Amniotic epithelial cell (primary cell): Measurements from ENCODE around the gene SFRP5.

ENCODE experiments used
- DNase-seq: peaks from one replicate; pipeline ENCODE4 v3.0.0-alpha.2; 2010; ENCODE audit warnings: low read depth

SFRP5 gene

GRCh38 chr10:97736403-97736901, 35.3 kb downstream of the SFRP5 start:
- DNase-seq = no peak

- no peak for DNase-seq
Observed at GRCh38 chr10:97734021-97734420, 37.8 kb downstream of the SFRP5 start.

DNA sequence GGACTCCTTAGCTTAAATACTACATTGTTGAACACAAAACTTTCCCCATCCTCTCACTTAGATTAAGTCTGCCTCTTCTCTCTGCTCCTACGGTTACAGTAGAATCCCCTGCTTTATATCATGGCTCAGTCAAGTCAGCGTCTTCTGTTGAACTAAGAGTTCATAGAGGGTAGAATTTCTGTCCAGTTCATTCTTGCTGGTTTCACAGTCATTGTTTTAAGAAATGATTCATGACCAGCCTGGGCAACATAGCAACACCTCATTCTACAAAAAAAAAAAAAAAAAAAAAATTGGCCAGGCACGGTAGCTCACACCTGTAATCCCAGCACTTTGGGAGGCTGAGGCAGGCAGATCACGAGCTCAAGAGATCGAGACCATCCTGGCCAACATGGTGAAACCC, 38.5 kb downstream of the SFRP5 start:
- DNase-seq = no peak

DNA sequence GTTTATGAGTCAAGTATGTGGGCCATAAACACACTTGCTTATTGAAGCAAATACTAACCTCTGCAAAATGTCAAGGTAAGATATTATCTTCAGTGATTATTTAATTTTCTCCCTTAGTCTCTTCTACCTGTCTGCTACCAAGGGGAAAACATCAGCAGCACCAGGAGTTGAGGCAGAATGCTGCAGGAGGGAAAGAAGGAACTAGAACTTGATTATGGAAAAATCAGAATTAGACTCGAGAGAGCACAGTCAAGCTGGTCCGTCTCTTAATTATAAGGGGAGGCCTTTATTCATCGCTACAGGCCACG, 39.8 kb downstream of the SFRP5 start:
- DNase-seq = no peak

DNA sequence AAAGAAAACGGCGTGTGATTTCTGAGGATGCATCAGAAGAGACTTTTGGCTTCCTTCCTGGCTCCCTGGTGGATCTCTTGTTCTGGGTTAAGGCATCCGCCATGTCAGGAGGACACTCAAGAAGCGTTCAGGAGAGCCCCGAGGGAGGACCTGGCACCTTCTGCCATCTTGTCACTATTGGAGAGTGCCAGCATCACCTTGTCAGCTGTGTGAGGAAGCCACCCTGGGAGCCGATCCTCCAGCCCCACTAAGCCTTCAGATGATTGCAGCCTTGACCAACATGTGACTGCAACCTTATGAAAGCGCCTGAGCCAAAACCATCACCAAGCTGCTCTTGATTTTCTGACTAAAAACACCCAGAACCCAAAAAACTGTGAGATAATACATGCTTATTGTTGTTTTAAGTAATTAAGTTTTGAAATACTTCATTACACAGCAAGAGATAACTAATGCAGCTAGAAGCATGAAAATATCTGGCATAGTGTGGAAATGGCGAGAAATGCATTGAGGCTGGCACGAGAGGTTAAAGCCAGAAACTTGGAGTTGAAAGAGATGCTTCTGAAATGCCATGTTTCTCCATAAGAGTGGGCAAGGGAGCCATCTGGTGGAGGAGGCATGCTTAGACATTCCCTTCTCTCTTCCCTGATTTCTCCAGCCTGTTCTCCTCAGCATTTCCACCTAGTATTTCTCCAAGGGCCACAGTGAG, 40.3 kb downstream of the SFRP5 start:
- peak; percentile 69 for DNase-seq

GRCh38 chr10:97729014-97729413, 42.8 kb downstream of the SFRP5 start:
- DNase-seq = no peak

DNA sequence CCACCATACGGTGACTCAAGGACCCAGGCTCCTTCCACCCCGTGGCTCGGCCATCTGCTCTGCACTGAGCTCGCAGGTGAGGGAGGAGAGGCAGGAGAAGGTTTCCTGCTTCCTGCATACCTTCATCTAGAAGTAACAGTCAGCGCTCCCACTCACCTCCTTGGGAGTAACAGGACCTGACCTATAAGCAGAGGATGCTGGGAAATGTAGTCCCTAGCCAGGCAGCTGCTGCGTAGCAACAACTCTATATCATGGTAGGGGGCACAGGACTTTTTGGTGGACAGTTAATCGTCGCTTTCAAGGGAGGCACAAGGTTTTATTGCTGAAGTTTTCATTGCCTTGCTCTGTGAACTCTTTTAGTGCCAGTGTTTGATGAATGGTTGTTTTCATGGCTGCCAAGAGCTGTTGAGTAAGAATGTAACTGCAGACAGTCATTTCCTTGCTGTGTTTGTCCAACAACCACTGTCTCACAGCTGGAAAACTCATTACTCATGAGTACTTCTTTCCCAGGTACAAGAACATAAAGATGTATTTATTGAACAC, 45.1 kb downstream of the SFRP5 start:
- DNase-seq = peak; percentile 90

GRCh38 chr10:97724341-97724941, 47.4 kb downstream of the SFRP5 start:
- DNase-seq = peak; percentile 82

GRCh38 chr10:97723001-97723400, 48.8 kb downstream of the SFRP5 start:
- no peak for DNase-seq

DNA sequence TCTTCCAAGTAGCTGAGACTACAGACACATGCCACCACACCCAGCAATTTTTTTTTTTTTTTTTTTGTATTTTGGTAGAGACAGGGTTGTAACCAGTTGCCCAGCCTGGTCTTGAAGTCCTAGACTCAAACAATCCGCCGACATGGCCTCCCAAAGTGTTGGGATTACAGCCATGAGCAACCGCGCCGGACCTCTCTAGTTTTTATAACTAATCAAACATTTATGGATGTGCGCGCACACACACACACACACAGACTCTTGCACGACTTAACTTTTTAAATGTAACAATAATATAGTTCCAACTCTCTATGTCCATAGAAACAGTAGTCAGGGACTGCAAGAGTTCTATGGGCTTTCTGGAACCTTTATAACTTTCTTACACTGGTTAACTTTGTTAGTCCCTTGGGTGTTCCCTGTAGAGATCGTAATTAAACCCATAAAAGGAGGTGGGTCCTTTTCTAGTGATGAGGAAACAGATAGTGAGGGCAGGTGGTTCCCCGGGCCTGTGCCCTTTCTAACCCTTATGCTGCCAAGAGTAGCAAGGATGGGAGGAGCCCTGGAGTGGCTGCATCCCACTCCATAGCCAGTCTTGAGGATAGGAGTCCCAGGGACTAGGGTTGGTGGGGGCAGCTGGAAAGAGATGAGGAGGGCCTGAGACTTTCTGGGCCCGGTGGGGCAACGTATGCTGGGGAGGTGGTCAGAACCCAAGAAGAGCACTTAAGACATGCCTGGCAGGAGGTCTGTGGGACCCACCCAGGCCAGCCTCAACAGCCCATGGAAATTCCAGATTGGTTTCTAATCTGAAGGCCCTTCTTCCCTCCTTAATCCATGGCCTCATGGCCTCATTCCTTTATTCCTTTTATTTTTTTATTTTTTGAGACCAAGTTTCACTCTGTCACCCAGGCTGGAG, 49.7 kb downstream of the SFRP5 start:
- DNase-seq = no peak

GRCh38 chr10:97719602-97720001, 52.2 kb downstream of the SFRP5 start:
- DNase-seq = no peak

DNA sequence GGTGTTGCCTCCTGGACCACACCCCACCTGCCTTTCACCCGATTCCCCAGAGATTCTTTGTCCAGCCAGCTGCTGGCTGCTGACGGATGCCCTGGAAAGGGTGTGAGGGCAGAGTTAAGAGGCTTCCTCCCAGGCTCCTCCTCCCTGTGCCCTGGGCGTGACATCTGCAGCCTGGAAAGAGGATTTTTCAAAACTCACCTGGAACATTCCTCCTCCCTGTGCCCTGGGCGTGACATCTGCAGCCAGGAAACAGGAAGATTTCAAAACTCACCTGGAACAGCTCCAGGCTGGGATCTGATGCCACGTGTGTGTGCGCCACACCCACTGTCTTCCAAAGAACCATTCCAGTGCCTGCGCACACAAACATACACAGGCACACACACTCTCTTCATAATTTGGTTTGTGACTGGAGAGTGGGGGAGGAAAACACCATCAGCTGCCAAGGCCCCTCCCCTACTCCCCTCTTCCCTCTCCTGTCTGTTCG, 53.1 kb downstream of the SFRP5 start:
- DNase-seq = peak; percentile 56

DNA sequence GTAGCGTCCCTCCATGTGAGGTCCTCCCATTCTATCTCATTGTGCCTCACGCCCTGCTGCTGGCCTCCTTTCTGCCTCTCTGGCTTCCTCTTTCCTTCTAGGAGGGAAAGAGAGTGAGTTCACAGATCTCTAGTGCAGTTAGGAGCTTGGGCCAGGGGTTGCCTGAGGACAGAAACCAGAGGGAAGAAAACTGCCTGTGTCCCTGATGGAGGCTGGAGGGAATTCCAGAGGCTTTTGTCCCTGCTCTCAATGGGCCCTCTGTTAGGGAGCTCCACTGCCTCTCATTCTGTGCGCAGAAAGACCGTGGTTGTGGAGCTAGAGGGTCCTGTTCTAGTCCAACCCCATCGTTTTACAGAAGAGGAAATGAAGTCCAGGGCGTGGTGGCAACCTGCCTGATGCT, 53.6 kb downstream of the SFRP5 start:
- DNase-seq = no peak

- no peak for DNase-seq
Observed at GRCh38 chr10:97717627-97718026, 54.2 kb downstream of the SFRP5 start.
